ENCODE data around the gene FRMPD3.

Gene FRMPD3

DNA sequence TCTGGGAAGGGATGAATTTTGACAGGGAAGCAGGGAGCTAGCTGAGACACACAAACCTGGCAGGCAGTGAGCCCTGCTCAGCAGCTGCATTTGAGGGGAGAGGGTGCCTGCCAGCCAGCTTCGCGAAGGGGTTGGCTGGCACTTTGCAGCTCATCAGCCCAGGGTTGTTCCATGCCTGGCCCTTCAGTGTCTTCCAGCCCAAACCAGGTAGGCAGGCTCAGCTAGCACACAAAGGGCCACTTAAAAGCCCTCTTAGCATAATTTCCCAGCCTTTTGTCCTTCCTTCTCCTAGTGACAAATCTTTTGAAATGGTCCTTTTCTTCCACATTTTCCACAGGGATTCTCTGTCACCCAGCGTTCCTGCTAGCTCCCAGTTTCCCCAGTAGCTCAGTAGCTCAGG, 4.3 kb upstream of the FRMPD3 start:
- no peaks in the 10 kb centered on the region for H3K9me3 ChIP-seq (ENCODE audit: control insufficient read depth, insufficient read depth, low read length)
- no peak overlapping the region for H3K4me2 ChIP-seq (ENCODE audit: low read length)
- H3K79me2 ChIP-seq (ENCODE audit: control insufficient read depth, low read length) = no peaks in the 10 kb centered on the region
- H3F3A ChIP-seq (ENCODE audit: control insufficient read depth, insufficient read depth) = peaks cover 12% of the 10 kb centered on the region; the same call in 1 of the 2 replicates
- H3K36me3 ChIP-seq (ENCODE audit: control insufficient read depth, low read length) = no peaks in the 10 kb centered on the region
- H3K4me1 ChIP-seq (ENCODE audit: control insufficient read depth, low read length) = peaks cover 65% of the 10 kb centered on the region
- no peaks in the 10 kb centered on the region for H4K20me1 ChIP-seq (ENCODE audit: control insufficient read depth, insufficient read depth, low read depth, low read length)
- no peaks in the 10 kb centered on the region for H3K9me2 ChIP-seq (replicated peaks; ENCODE audit: control insufficient read depth, low read length)
- H3K4me3 ChIP-seq (ENCODE audit: low read length) = no peak overlapping the region
- H3K27ac ChIP-seq (ENCODE audit: low read depth, low read length) = no peak overlapping the region
- no peak for TF ChIP-seq EZH2phosphoT487 (IDR thresholded peaks at IDR 0.05; ENCODE audit: borderline replicate concordance, low read length)
- TF ChIP-seq, protein P1, sequence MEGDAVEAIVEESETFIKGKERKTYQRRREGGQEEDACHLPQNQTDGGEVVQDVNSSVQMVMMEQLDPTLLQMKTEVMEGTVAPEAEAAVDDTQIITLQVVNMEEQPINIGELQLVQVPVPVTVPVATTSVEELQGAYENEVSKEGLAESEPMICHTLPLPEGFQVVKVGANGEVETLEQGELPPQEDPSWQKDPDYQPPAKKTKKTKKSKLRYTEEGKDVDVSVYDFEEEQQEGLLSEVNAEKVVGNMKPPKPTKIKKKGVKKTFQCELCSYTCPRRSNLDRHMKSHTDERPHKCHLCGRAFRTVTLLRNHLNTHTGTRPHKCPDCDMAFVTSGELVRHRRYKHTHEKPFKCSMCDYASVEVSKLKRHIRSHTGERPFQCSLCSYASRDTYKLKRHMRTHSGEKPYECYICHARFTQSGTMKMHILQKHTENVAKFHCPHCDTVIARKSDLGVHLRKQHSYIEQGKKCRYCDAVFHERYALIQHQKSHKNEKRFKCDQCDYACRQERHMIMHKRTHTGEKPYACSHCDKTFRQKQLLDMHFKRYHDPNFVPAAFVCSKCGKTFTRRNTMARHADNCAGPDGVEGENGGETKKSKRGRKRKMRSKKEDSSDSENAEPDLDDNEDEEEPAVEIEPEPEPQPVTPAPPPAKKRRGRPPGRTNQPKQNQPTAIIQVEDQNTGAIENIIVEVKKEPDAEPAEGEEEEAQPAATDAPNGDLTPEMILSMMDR (IDR thresholded peaks at IDR 0.05; ENCODE audit: low read depth, low read length, poor library complexity, severe bottlenecking) = no peak
- no peaks in the 10 kb centered on the region for H3K27me3 ChIP-seq (ENCODE audit: control insufficient read depth, low read length)

DNA sequence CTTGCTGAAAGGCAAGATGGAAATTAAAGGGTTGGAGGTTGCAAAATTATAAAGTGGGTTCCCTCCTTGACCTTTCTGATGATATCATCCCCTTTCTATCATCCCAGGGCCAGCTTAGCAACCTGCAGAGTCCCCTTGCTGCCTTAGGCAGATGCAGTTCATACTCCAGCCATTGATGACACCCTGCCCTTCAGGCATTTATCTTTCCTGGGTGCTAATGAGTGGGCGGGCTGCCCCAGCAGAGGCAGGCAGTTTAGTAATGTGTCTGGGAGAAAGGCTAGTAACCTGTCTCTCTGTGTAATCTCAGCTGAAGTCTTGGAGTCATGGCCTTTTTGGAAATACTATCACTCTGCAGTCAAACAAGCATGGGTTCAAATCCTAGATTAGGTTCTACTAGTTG, 3.8 kb upstream of the FRMPD3 start:
- H3K4me2 ChIP-seq (ENCODE audit: low read length) = no peak overlapping the region
- no peak for TF ChIP-seq EZH2phosphoT487 (IDR thresholded peaks at IDR 0.05; ENCODE audit: borderline replicate concordance, low read length)
- TF ChIP-seq, protein P1 (IDR thresholded peaks at IDR 0.05; ENCODE audit: low read depth, low read length, poor library complexity, severe bottlenecking) = no peak
- H3K9me2 ChIP-seq (replicated peaks; ENCODE audit: control insufficient read depth, low read length) = no peaks in the 10 kb centered on the region
- H3K9me3 ChIP-seq (ENCODE audit: control insufficient read depth, insufficient read depth, low read length) = no peaks in the 10 kb centered on the region
- no peak overlapping the region for H3K4me3 ChIP-seq (ENCODE audit: low read length)
- no peaks in the 10 kb centered on the region for H3K79me2 ChIP-seq (ENCODE audit: control insufficient read depth, low read length)
- no peaks in the 10 kb centered on the region for H3K36me3 ChIP-seq (ENCODE audit: control insufficient read depth, low read length)
- H3K27ac ChIP-seq (ENCODE audit: low read depth, low read length) = no peak overlapping the region
- peaks cover 12% of the 10 kb centered on the region; the same call in 1 of the 2 replicates for H3F3A ChIP-seq (ENCODE audit: control insufficient read depth, insufficient read depth)
- no peaks in the 10 kb centered on the region for H3K27me3 ChIP-seq (ENCODE audit: control insufficient read depth, low read length)
- peaks cover 64% of the 10 kb centered on the region for H3K4me1 ChIP-seq (ENCODE audit: control insufficient read depth, low read length)
- H4K20me1 ChIP-seq (ENCODE audit: control insufficient read depth, insufficient read depth, low read depth, low read length) = no peaks in the 10 kb centered on the region

DNA sequence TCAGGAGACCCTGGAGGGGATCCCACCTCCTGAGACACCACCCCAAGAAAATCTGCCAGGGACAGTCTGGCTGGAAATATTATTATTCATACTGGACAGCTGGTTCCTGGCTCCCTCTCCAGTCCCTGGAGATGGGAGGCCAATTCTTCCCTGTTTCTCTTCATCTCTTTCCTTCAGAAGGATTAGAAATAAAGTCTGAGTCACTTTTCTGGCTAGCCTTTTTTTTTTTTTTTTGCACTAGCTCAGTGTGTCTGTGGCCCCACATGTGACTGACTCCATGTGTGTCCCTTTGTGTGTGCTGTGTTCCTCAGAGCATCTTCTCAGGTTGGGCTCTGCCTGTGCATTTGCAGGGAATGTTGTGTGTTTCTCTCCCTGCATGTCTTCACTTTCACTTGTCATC, 1.8 kb upstream of the FRMPD3 start:
- peaks cover 72% of the 10 kb centered on the region for H3K4me1 ChIP-seq (ENCODE audit: control insufficient read depth, low read length)
- H3K9me3 ChIP-seq (ENCODE audit: control insufficient read depth, insufficient read depth, low read length) = no peaks in the 10 kb centered on the region
- no peak overlapping the region for H3K27ac ChIP-seq (ENCODE audit: low read depth, low read length)
- no peaks in the 10 kb centered on the region for H4K20me1 ChIP-seq (ENCODE audit: control insufficient read depth, insufficient read depth, low read depth, low read length)
- peaks cover 14% of the 10 kb centered on the region for H3K79me2 ChIP-seq (ENCODE audit: control insufficient read depth, low read length)
- TF ChIP-seq, protein P1 (IDR thresholded peaks at IDR 0.05; ENCODE audit: low read depth, low read length, poor library complexity, severe bottlenecking) = no peak
- peak overlapping the region; percentile 83 for H3K4me3 ChIP-seq (ENCODE audit: low read length)
- peaks cover 12% of the 10 kb centered on the region; the same call in 1 of the 2 replicates for H3F3A ChIP-seq (ENCODE audit: control insufficient read depth, insufficient read depth)
- peak overlapping the region; percentile 87 for H3K4me2 ChIP-seq (ENCODE audit: low read length)
- H3K9me2 ChIP-seq (replicated peaks; ENCODE audit: control insufficient read depth, low read length) = no peaks in the 10 kb centered on the region
- H3K27me3 ChIP-seq (ENCODE audit: control insufficient read depth, low read length) = no peaks in the 10 kb centered on the region
- no peaks in the 10 kb centered on the region for H3K36me3 ChIP-seq (ENCODE audit: control insufficient read depth, low read length)

DNA sequence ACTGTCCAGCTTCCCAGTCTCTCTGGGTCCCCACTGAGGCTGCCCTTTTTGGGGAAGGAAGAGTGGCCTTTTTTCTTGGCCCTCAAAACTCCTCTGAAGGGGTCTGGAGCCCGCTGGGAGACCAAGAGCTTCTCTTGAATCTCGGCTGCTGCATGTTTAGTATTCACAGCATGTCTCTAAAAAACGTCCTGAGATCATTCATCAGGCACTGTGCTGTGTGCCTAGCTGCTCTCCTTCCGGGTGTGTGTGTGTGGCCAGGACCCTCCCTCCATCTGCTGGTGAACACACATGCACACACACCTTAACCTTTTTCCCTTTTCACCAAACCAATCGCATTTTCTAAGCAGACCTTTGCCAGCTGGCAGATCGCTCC, 841 bp upstream of the FRMPD3 start:
- no peak for TF ChIP-seq EZH2phosphoT487 (IDR thresholded peaks at IDR 0.05; ENCODE audit: borderline replicate concordance, low read length)
- TF ChIP-seq, protein P1 (IDR thresholded peaks at IDR 0.05; ENCODE audit: low read depth, low read length, poor library complexity, severe bottlenecking) = no peak
- Histone ChIP-seq H3K4me2 (ENCODE audit: low read length) (peak overlapping the region; percentile 87), H3K27me3 (ENCODE audit: control insufficient read depth, low read length) (no peaks in the 10 kb centered on the region), H3K36me3 (ENCODE audit: control insufficient read depth, low read length) (no peaks in the 10 kb centered on the region), H3K9me3 (ENCODE audit: control insufficient read depth, insufficient read depth, low read length) (no peaks in the 10 kb centered on the region), H3K4me3 (ENCODE audit: low read length) (peak overlapping the region; percentile 83), H3K79me2 (ENCODE audit: control insufficient read depth, low read length) (peaks cover 18% of the 10 kb centered on the region), H3K27ac (ENCODE audit: low read depth, low read length) (peak overlapping the region; percentile 51), H3K4me1 (ENCODE audit: control insufficient read depth, low read length) (peaks cover 74% of the 10 kb centered on the region), H3F3A (ENCODE audit: control insufficient read depth, insufficient read depth) (peaks cover 12% of the 10 kb centered on the region; the same call in 1 of the 2 replicates), H4K20me1 (ENCODE audit: control insufficient read depth, insufficient read depth, low read depth, low read length) (no peaks in the 10 kb centered on the region), H3K9me2 (replicated peaks; ENCODE audit: control insufficient read depth, low read length) (no peaks in the 10 kb centered on the region)

All from DOHH2 (cell line).